Liver (tissue), 9 donors: ENCODE measurements around the gene RALGAPA2. TPM values are rescaled to one million over a fixed set of nuclear protein-coding genes. Genes with fewer than 3 reads are reported as not detected.

Source experiments
- DNase-seq: peaks from one replicate; pipeline ENCODE4 v3.0.0-alpha.2; 2017; ENCODE audit warnings: low spot score
- H3K27ac ChIP-seq, 2 donors: one replicate each; pipeline ENCODE4 v1.7.0; 2013; ENCODE audit warnings: inconsistent platforms in 2 of 2, low read length in 2 of 2, control low read depth in 1 of 2, low read depth in 1 of 2, mild to moderate bottlenecking in 1 of 2
- H3K27me3 ChIP-seq, 4 donors: one replicate each; pipeline versions ENCODE4 v1.6.1 to v1.7.0; 2013; ENCODE audit warnings: low read length in 3 of 4, inconsistent platforms in 1 of 4, mild to moderate bottlenecking in 1 of 4, moderate library complexity in 1 of 4; ENCODE audit not compliant: control insufficient read depth in 4 of 4, insufficient read depth in 4 of 4
- H3K36me3 ChIP-seq, 4 donors: one replicate each; pipeline versions ENCODE4 v1.6.1 to v1.7.0; 2013; ENCODE audit warnings: low read length in 3 of 4, mild to moderate bottlenecking in 3 of 4, low read depth in 1 of 4, moderate library complexity in 1 of 4; ENCODE audit not compliant: control insufficient read depth in 4 of 4, insufficient read depth in 3 of 4
- H3K4me1 ChIP-seq, 4 donors: one replicate each; pipeline versions ENCODE4 v1.6.1 to v1.7.0; 2013; ENCODE audit warnings: low read length in 3 of 4, mild to moderate bottlenecking in 3 of 4, moderate library complexity in 1 of 4; ENCODE audit not compliant: control insufficient read depth in 4 of 4, insufficient read depth in 4 of 4
- H3K4me3 ChIP-seq, 3 donors: one replicate each; pipeline versions ENCODE4 v1.6.1 to v1.7.0; 2013; ENCODE audit warnings: low read length in 3 of 3, control low read depth in 1 of 3, low read depth in 1 of 3, mild to moderate bottlenecking in 1 of 3
- H3K9ac ChIP-seq, 2 donors: one replicate each; pipeline ENCODE4 v1.7.0; 2013; ENCODE audit warnings: low read length in 2 of 2, mild to moderate bottlenecking in 2 of 2, moderate library complexity in 2 of 2, control low read depth in 1 of 2, low read depth in 1 of 2
- H3K9me3 ChIP-seq, 4 donors: one replicate each; pipeline versions ENCODE4 v1.6.1 to v1.7.0; 2013; ENCODE audit warnings: low read length in 3 of 4; ENCODE audit not compliant: control insufficient read depth in 4 of 4
- FOXA1 ChIP-seq: IDR thresholded peaks from 2 replicates; pipeline ENCODE4 v1.6.1; 2016; ENCODE audit warnings: antibody characterized with exemption
- FOXA2 ChIP-seq: IDR thresholded peaks from 2 replicates; pipeline ENCODE4 v1.6.1; 2016; ENCODE audit warnings: antibody characterized with exemption
- GABPA ChIP-seq, 2 donors: IDR thresholded peaks in 1 of 2; conservative IDR thresholded peaks in 1 of 2; 2 replicates each; pipeline ENCODE4 v1.6.1; 2016; ENCODE audit warnings: antibody characterized with exemption in 2 of 2, mild to moderate bottlenecking in 1 of 2, moderate library complexity in 1 of 2
- HNF4A ChIP-seq, 2 donors: conservative IDR thresholded peaks; 2 replicates each; pipeline ENCODE4 v1.6.1; 2016; ENCODE audit warnings: antibody characterized with exemption in 2 of 2, mild to moderate bottlenecking in 2 of 2
- HNF4G ChIP-seq: IDR thresholded peaks from 2 replicates; pipeline ENCODE4 v1.6.1; 2016; ENCODE audit warnings: antibody characterized with exemption
- JUND ChIP-seq, 2 donors: IDR thresholded peaks; 2 replicates each; pipeline ENCODE4 v1.6.1; 2016; ENCODE audit warnings: antibody characterized with exemption in 2 of 2
- NR2F2 ChIP-seq: IDR thresholded peaks from 2 replicates; pipeline ENCODE4 v1.6.1; 2016; ENCODE audit warnings: antibody characterized with exemption
- RAD21 ChIP-seq, 2 donors: IDR thresholded peaks; 2 replicates each; pipeline ENCODE4 v1.6.1; 2016; ENCODE audit warnings: antibody characterized with exemption in 2 of 2, mild to moderate bottlenecking in 2 of 2
- RXRA ChIP-seq, 2 donors: IDR thresholded peaks; 2 replicates each; pipeline ENCODE4 v1.6.1; 2017 to 2018; ENCODE audit warnings: antibody characterized with exemption in 2 of 2, mild to moderate bottlenecking in 1 of 2
- SP1 ChIP-seq: IDR thresholded peaks from 2 replicates; pipeline ENCODE4 v1.6.1; 2018; ENCODE audit warnings: antibody characterized with exemption, mild to moderate bottlenecking
- TAF1 ChIP-seq: conservative IDR thresholded peaks from 2 replicates; pipeline ENCODE4 v1.6.1; 2016; ENCODE audit warnings: antibody characterized with exemption, mild to moderate bottlenecking
- YY1 ChIP-seq: IDR thresholded peaks from 2 replicates; pipeline ENCODE4 v1.6.1; 2016; ENCODE audit warnings: antibody characterized with exemption, mild to moderate bottlenecking
- WGBS: extraction: QIAGEN DNeasy Blood & Tissue Kit; methylation state at CpG from one replicate; pipeline ENCODE4 v1.1.7; 2013; 5-methylcytosine and 5-hydroxymethylcytosine counted together
- polyA plus RNA-seq, 2 donors: library from polyadenylated mRNA; stranded (reverse) in 1 of 2; unstranded in 1 of 2; fragments of 200-250 nt in 1 of 2; fragments of >200 nt in 1 of 2; fragmentation: Nextera tagmentation in 1 of 2; extraction: Ambion mirVana in 1 of 2; gene quantifications; one replicate each; pipeline versions ENCODE4 v1.2.1 to v1.2.3, GENCODE V29; 2013 to 2015
- total RNA-seq, 2 donors: library from RNA; depleted of rRNA; stranded (reverse); fragments of >200 nt; gene quantifications; one replicate each; pipeline ENCODE4 v1.2.3, GENCODE V29; 2014
- TF ChIP-seq, protein P1 (sequence below): IDR thresholded peaks from 2 replicates; pipeline ENCODE4 v1.6.1; 2016; ENCODE audit warnings: antibody characterized with exemption
- TF ChIP-seq, protein P2 (sequence below): fragments of 150-350 bp; IDR thresholded peaks from 2 replicates; pipeline ENCODE4 v1.5.1; 2017; ENCODE audit warnings: improper control_type of control experiment, low read depth, low read length; ENCODE audit not compliant: missing input control
- TF ChIP-seq, protein P3 (sequence below): IDR thresholded peaks from 2 replicates; pipeline ENCODE4 v1.6.1; 2016; ENCODE audit warnings: antibody characterized with exemption
- TF ChIP-seq, protein P4 (sequence below): IDR thresholded peaks from 2 replicates; pipeline ENCODE4 v1.6.1; 2016; ENCODE audit warnings: antibody characterized with exemption
- TF ChIP-seq, protein P5 (sequence below): IDR thresholded peaks from 2 replicates; pipeline ENCODE4 v1.6.1; 2016; ENCODE audit warnings: antibody characterized with exemption, mild to moderate bottlenecking
- donor health status: healthy.
- donor health status: healthy.
- donor health status: healthy.
- donor health status: healthy.
- donor health status: healthy.

Gene RALGAPA2
- total and polyA plus RNA-seq, 4 donors: 14.8 to 89.9 (median 25.1) TPM

DNA sequence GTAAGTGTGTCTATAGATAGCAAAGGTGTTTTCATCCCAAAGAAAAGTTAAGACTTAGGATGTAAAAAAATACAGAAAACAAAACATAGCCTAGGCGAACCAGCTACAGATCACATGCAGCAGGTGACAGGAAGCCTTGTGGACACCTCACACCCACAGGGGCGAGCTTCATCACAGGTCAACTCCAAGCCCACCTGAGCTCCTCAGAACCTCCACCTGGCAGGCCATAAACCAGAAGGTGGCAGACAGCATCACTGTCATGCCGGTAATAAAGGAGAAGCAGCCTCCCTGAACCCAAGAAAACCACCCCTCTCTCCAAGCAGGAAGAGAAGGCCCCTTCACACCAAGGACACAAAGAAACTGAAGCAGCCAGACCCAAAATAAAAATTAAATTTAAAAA lies 1.0 kb downstream of the RALGAPA2 start:
- no peak for DNase-seq
- Histone ChIP-seq H3K27me3 (no peaks in the 10 kb centered on the region), H3K9ac (peak overlapping the region; percentile 63 to 85), H3K27ac (peak overlapping the region; percentile 96 to 97), H3K4me1 (peaks cover 10 to 35% (median 19%) of the 10 kb centered on the region in 4 donors), H3K36me3 (no peaks in the 10 kb centered on the region), H3K9me3 (no peaks in the 10 kb centered on the region), H3K4me3 (peak overlapping the region; percentile 82 to 100 (median 94))
- TF ChIP-seq NR2F2: no peak
- no peak for TF ChIP-seq RXRA (IDR thresholded peaks at IDR 0.05)
- TF ChIP-seq, protein P1, sequence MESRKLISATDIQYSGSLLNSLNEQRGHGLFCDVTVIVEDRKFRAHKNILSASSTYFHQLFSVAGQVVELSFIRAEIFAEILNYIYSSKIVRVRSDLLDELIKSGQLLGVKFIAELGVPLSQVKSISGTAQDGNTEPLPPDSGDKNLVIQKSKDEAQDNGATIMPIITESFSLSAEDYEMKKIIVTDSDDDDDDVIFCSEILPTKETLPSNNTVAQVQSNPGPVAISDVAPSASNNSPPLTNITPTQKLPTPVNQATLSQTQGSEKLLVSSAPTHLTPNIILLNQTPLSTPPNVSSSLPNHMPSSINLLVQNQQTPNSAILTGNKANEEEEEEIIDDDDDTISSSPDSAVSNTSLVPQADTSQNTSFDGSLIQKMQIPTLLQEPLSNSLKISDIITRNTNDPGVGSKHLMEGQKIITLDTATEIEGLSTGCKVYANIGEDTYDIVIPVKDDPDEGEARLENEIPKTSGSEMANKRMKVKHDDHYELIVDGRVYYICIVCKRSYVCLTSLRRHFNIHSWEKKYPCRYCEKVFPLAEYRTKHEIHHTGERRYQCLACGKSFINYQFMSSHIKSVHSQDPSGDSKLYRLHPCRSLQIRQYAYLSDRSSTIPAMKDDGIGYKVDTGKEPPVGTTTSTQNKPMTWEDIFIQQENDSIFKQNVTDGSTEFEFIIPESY: no peak
- TF ChIP-seq, protein P2, sequence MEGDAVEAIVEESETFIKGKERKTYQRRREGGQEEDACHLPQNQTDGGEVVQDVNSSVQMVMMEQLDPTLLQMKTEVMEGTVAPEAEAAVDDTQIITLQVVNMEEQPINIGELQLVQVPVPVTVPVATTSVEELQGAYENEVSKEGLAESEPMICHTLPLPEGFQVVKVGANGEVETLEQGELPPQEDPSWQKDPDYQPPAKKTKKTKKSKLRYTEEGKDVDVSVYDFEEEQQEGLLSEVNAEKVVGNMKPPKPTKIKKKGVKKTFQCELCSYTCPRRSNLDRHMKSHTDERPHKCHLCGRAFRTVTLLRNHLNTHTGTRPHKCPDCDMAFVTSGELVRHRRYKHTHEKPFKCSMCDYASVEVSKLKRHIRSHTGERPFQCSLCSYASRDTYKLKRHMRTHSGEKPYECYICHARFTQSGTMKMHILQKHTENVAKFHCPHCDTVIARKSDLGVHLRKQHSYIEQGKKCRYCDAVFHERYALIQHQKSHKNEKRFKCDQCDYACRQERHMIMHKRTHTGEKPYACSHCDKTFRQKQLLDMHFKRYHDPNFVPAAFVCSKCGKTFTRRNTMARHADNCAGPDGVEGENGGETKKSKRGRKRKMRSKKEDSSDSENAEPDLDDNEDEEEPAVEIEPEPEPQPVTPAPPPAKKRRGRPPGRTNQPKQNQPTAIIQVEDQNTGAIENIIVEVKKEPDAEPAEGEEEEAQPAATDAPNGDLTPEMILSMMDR: no peak
- TF ChIP-seq, protein P3, sequence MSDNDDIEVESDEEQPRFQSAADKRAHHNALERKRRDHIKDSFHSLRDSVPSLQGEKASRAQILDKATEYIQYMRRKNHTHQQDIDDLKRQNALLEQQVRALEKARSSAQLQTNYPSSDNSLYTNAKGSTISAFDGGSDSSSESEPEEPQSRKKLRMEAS: no peak
- no peak for TF ChIP-seq FOXA1
- TF ChIP-seq HNF4A (conservative IDR thresholded peaks at IDR 0.05): no peak
- TF ChIP-seq, protein P4, sequence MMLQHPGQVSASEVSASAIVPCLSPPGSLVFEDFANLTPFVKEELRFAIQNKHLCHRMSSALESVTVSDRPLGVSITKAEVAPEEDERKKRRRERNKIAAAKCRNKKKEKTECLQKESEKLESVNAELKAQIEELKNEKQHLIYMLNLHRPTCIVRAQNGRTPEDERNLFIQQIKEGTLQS: no peak
- TF ChIP-seq TAF1: no peak
- TF ChIP-seq JUND (IDR thresholded peaks at IDR 0.05): no peak
- TF ChIP-seq HNF4G: no peak
- 7% methylated on average over 3 of the region's 3 CpGs for WGBS

DNA sequence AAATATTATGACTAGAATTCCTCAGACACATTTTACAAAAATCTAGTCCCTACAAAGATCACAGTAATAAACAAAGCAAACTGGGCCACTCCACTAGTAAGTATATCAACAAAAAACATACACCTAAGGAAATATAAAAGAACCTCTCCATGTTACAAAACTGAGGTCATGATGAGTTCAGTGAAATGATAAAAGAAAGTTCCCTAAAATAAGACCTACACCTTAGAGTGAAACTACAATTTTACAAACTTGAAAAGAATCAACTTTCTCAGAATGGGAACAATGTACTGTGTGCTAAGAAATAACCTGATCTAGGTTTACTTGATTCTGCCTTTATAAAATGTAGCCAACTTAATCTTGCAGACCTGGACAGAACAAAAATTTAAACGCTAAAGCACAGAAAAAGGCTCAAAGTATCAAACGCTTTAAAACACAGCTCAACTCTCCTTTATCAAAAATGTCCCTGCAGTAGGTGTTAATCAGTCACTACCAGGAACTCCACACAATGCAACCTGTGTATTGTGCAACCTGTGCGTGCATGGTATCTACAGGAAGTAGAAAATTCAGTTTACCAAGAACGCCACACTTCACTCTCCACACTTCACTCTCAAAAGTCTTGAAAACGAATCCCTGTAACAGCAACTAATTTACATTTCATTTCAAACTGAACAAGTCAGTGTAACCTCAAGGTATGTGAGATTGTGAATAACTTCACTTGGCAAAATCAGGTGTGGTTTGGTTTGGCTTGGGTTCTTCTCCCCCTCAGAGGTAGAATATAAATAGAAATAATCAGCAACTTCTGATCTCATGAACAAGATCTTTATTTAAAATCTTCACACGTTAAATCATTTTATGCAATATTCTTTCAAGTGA lies 1.8 kb downstream of the RALGAPA2 start:
- peak overlapping the region; percentile 96 to 97 for H3K27ac ChIP-seq
- peak overlapping the region; percentile 82 to 100 (median 94) for H3K4me3 ChIP-seq
- no peaks in the 10 kb centered on the region for H3K27me3 ChIP-seq
- H3K9me3 ChIP-seq: no peaks in the 10 kb centered on the region
- DNase-seq: no peak
- WGBS: 10% methylated on average over 6 of the region's 6 CpGs
- H3K36me3 ChIP-seq: no peaks in the 10 kb centered on the region
- H3K9ac ChIP-seq: peak overlapping the region; percentile 63 to 85
- TF ChIP-seq RAD21 (IDR thresholded peaks at IDR 0.05) (peak; percentile 35 to 70), HNF4A (conservative IDR thresholded peaks at IDR 0.05) (peak; percentile 45 to 69), TAF1 (no peak), HNF4G (no peak), GABPA (IDR thresholded peaks at IDR 0.05 in 1 of 2, conservative IDR thresholded peaks at IDR 0.05 in 1 of 2) (peak in 1 of 2 donors; percentile 71), JUND (IDR thresholded peaks at IDR 0.05) (peak in 1 of 2 donors; percentile 37), RXRA (IDR thresholded peaks at IDR 0.05) (peak; percentile 48 to 78), NR2F2 (no peak), FOXA2 (peak; percentile 36), SP1 (peak; percentile 78), YY1 (peak; percentile 87)
- TF ChIP-seq, protein P3: peak; percentile 83
- TF ChIP-seq, protein P2: no peak
- TF ChIP-seq, protein P4: no peak
- TF ChIP-seq, protein P5, sequence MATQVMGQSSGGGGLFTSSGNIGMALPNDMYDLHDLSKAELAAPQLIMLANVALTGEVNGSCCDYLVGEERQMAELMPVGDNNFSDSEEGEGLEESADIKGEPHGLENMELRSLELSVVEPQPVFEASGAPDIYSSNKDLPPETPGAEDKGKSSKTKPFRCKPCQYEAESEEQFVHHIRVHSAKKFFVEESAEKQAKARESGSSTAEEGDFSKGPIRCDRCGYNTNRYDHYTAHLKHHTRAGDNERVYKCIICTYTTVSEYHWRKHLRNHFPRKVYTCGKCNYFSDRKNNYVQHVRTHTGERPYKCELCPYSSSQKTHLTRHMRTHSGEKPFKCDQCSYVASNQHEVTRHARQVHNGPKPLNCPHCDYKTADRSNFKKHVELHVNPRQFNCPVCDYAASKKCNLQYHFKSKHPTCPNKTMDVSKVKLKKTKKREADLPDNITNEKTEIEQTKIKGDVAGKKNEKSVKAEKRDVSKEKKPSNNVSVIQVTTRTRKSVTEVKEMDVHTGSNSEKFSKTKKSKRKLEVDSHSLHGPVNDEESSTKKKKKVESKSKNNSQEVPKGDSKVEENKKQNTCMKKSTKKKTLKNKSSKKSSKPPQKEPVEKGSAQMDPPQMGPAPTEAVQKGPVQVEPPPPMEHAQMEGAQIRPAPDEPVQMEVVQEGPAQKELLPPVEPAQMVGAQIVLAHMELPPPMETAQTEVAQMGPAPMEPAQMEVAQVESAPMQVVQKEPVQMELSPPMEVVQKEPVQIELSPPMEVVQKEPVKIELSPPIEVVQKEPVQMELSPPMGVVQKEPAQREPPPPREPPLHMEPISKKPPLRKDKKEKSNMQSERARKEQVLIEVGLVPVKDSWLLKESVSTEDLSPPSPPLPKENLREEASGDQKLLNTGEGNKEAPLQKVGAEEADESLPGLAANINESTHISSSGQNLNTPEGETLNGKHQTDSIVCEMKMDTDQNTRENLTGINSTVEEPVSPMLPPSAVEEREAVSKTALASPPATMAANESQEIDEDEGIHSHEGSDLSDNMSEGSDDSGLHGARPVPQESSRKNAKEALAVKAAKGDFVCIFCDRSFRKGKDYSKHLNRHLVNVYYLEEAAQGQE: peak; percentile 41
- peaks cover 11 to 42% (median 23%) of the 10 kb centered on the region in 4 donors for H3K4me1 ChIP-seq
